GM19239 (cell line): ENCODE results near the gene LMAN1.

Source experiments
- DNase-seq: peaks from one replicate; pipeline ENCODE4 v3.0.0; 2011; ENCODE audit warnings: low spot score; ENCODE audit not compliant: insufficient read length
- FAIRE-seq: peaks from 2 replicates; lab custom pipeline; 2011; peaks lifted over from hg19 to GRCh38; lab: Jason Lieb, UNC

Gene LMAN1

GRCh38 chr18:59374128-59374527 lies 15.1 kb upstream of the LMAN1 start:
- FAIRE-seq, result no peak
- DNase-seq, result no peak

DNA sequence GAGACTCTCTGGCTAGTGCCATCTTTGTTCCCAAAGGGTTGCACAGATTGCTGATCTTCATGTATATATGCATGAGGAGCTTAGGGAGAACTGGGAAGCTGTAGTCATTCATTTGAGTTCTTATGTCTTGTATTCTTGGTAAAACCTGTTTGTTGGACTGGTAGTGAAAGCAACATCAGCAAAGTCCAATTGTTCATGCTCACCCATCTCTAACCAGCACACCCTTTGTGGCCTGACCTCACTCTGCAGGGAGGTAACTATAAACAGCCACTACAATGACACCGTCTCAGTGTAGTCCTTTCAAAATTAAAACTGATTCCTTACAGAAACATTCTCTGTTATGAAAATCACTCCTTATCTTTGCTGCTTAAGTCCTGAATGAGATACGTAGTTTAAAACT lies 13.9 kb upstream of the LMAN1 start:
- no peak for DNase-seq
- FAIRE-seq, result no peak

DNA sequence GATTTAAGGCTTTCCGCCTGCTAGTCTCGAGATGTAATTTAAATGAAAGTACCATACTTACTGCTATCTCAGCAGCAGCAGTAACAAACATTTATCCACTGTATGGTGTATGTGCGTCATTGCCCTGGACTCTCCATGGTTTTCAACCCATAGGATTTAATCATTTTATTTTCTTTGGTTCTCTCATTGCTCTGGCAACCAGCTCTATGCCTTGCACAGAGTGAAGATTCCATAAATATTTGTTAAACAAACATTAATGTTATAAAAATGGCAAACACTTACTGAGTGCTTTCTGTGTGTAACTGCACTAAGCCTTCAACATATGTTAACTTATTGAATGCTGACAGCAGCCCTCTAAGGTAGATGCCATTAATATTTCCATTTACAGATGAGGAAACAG lies 1.3 kb upstream of the LMAN1 start:
- no peak for FAIRE-seq
- DNase-seq, result no peak

GRCh38 chr18:59359576-59359952 lies 499 bp upstream of the LMAN1 start:
- FAIRE-seq, result no peak
- DNase-seq, result no peak

DNA sequence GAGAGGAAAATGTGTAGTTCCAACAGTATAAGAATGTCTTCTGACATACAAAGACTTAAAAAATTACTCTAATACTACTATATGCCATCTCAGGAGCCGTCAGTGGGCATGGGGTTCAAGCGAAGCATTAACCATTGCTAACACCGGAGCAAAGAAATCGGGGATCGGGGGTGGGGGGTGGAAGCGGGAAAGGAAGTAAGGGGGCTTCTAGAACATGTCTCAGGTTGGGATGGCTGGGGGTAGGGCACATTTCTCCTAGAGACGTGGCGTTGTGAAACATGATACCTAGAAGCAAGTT lies 702 bp downstream of the LMAN1 start:
- FAIRE-seq, result no peak

GRCh38 chr18:59357928-59358327 lies 1.1 kb downstream of the LMAN1 start:
- no peak for DNase-seq
- FAIRE-seq, result no peak

More for the DNA sequence above, 702 bp downstream of the LMAN1 start:
- no peak for DNase-seq

- FAIRE-seq, result no peak
- DNase-seq, result no peak
These were observed 4.3 kb downstream of the LMAN1 start for GRCh38 chr18:59354731-59355130.

GRCh38 chr18:59353079-59353680 lies 5.9 kb downstream of the LMAN1 start:
- FAIRE-seq (no peak), DNase-seq (no peak)

GRCh38 chr18:59352250-59352855 lies 6.7 kb downstream of the LMAN1 start:
- DNase-seq (no peak), FAIRE-seq (no peak)

DNA sequence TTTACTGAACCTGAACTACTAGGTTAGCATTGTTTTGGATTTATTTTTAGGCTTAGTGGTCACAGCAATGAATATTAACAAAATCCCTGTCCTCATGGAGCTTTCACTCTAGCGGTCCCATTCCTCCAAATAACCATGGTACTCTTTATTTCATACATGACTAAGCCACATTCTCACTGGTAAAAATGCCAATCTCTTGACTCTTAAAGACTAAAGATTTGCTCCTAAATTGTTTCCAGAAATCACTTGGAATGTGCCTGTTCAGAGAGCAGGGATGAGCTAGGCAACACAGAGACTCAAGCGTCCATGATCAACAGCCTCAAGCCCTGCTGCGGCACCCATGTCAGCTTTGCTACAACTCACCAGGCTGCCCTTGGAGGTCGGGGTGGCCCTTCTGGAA lies 13.5 kb downstream of the LMAN1 start:
- DNase-seq, result no peak
- FAIRE-seq, result no peak

GRCh38 chr18:59344996-59345395 lies 14.1 kb downstream of the LMAN1 start:
- DNase-seq, result no peak
- no peak for FAIRE-seq

- FAIRE-seq (peak; percentile 33), DNase-seq (no peak)
These were observed 15.1 kb downstream of the LMAN1 start for GRCh38 chr18:59343926-59344325.

GRCh38 chr18:59340817-59341216 lies 18.2 kb downstream of the LMAN1 start:
- no peak for DNase-seq
- FAIRE-seq, result peak; percentile 69

- FAIRE-seq (no peak), DNase-seq (no peak)
These were observed 18.8 kb downstream of the LMAN1 start for GRCh38 chr18:59340312-59340711.

DNA sequence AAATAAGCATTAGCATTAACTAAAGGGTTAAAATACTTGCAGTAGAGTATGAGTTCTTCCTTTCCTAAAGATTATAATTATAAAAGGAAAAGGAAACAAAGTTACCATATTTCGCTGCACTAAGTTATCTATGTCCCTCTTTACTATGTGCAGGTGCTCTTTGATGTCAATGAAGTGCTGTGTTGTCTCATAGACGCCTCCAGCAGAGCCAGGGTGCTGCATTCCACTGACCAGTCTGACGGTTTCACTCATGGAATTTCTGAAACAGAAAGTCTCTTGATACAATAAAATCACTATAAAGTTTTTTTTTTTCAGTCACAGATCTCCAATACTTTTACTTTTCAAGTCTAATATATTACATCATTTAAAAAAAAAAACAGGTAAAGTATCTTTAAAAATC lies 26.1 kb downstream of the LMAN1 start:
- DNase-seq, result no peak
- no peak for FAIRE-seq

GRCh38 chr18:59328683-59329082 lies 30.4 kb downstream of the LMAN1 start:
- FAIRE-seq, result no peak

DNA sequence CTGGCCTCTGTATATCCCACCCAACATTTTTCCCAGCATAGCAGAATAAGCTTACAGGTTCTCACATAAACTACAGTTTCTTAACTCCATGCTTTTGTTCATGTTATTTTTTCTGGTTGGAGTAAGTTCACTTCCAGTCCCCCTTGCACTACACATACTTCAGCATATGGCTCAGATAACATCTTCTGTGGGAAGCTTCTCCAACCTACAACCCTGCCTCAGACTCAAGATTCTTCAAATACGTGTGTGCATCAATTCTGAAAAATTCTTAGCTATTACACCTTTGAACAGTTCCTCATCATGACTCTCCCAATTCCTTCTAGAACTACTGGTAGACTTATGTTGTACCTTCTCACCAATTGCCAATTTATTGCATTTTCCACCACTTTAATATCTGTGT lies 33.1 kb downstream of the LMAN1 start:
- DNase-seq (no peak), FAIRE-seq (no peak)

More at GRCh38 chr18:59328683-59329082, 30.4 kb downstream of the LMAN1 start:
- no peak for DNase-seq

- FAIRE-seq, result no peak
- DNase-seq, result no peak
These were observed 34.5 kb downstream of the LMAN1 start for GRCh38 chr18:59324623-59324971.

DNA sequence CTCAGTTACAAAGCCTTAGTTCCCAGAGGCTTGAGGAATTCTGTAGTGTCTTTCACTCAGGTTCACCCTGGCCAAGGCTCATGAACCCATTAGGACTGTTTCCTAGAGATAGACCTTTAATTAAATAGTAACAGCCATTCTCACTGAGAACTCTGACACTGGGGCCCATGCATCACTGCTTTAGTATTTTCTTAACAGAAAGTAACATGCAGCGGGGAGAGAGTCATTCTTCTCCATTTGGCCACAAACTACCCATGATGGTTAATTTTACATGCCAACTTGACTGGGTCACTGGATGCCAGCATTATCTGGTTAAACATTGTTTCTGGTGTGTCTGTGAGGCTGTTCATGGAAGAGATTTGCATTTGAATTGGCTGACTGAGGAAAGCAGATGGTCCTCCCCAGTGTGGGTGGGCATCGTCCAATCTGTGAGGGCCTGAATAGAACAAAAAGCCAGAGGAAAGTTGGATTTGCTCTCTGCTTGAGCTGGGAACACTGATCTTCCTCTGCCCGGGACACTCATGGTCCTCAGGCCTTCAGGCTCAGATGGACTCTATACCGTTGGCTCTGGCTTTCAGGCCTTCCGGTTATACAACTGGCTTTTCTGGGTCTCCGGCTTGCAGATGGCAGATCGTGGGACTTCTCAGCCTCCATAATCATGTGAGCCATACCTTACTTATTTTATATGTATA lies 35.0 kb downstream of the LMAN1 start:
- FAIRE-seq, result no peak
- no peak for DNase-seq

GRCh38 chr18:59318460-59319050 lies 40.5 kb downstream of the LMAN1 start, which contains the start of gene CPLX4:
TSS of gene CPLX4 (minus strand) at chr18:59318649. CDS start at chr18:59318462, 187 bp downstream.
- no peak for FAIRE-seq

DNA sequence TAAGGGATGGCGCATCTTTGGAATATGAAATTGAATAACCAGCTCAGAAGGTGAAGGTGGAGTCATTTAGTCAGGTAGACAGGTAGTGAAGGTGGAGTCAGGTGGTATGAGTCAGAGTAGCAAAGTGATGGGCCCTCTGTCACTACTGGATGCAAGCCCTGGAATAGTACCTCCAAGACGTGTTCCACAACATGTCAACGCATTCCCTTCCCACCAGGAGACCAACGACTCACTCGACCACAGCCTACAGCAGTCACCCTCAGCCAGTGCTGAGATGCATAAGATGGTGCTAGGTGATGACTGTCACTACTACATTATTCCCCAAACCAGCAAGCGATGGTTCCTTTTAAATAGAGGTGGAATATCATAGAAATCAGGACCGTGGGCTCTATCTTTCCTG lies 47.4 kb downstream of the LMAN1 start:
- FAIRE-seq, result no peak
- DNase-seq, result no peak

More at GRCh38 chr18:59318460-59319050, 40.5 kb downstream of the LMAN1 start, which contains the start of gene CPLX4:
- no peak for DNase-seq

DNA sequence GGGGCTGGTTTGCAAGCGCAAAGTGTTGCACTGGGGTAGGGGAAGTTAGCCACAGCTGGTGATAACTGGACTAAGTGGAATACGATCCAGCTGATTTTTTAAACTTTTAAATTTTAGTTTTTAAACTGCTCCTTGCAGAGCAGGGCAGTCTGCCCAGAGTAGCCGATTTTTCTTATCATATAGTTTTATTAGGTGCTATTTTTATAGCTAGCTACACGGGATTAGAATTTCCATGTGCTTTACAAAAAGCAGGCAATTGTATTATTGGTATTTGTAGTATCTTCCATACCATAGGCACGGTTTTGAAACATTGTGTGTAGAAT lies 50.2 kb downstream of the LMAN1 start:
- FAIRE-seq (no peak), DNase-seq (no peak)
